GM19351 (cell line): ENCODE results near the gene MYH10.

Experiments
- ATAC-seq: cut with Tn5 transposase; IDR thresholded peaks from one replicate; pipeline ENCODE4 v1.9.1; 2021; ENCODE audit warnings: mild to moderate bottlenecking, moderate library complexity; ENCODE audit not compliant: unreplicated experiment

MYH10 gene

DNA sequence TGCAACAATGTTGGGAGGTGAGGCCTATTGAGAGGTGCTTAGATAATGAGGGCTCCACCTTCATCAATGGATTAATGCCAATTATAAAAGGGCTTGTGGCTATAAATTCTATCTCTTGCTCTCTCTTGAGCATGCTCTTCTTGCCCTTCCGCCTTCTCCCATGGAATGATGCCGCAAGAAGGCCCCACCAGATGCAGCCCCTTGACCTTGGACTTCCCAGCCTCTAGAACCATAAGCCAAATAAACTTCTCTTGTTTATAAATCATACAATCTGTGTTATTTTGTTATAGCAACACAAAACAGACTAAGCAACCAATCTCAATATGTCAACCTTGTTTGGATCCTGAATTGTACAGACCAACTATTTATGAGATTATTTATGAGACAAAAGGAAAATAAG, 20.0 kb downstream of the MYH10 start:
- ATAC-seq: no peak

GRCh38 chr17:8609910-8610309, 20.6 kb downstream of the MYH10 start:
- ATAC-seq: no peak

DNA sequence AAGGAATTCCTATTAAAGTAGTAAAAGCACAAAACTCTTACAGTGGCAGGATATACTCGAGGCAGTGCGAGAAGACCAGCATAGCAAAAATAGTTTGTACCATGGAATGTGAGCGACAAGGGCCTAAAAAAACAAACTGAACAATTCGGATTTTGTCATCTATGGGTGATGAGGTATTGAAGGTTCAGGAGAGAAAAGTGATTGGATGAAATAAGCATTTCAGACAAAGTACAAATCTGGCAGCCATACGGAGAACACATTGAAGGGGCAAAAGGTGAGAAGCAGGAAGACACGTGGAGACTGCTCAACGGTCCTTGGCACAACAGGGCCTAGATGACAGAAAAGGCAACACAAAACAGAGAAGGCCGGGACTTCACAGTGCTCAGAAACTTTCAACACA, 22.5 kb downstream of the MYH10 start:
- ATAC-seq: no peak

DNA sequence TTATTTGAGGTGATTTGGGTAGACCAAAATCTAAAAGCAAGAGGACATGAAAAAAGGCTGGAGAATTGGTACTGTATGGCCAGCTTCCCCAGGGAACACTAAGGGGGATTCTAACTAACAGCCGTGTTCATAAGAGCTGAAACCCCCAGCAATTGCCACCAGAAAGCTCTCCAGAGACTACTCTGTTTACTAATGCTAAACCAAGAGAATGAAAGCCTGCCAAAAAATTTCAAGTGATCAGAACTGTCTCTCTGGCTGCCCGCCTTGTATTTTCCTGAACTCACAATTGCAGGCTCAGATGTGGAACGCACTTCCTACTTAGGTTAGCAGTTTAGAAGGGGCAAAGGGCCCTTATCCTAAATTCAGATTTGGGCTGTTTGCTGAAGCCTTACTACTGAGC, 24.1 kb downstream of the MYH10 start:
- no peak for ATAC-seq

DNA sequence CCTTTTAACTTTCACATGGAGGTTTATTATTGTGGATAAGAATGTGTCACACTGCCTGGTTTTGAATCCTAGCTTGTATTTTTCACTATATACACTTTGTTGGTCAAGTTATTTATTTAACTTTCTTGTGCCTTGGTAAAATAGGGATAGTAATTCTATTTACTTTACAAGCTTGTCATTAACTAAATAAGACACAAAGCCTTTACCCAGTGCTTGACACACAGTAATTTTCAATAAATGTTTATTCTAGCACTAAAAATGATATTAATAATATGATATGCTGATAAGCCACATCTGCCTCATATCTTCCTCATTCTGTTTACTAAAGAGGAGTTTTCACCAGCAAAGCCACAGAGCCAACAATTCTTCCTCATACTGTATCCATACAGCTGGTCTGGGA, 27.8 kb downstream of the MYH10 start:
- no peak for ATAC-seq

DNA sequence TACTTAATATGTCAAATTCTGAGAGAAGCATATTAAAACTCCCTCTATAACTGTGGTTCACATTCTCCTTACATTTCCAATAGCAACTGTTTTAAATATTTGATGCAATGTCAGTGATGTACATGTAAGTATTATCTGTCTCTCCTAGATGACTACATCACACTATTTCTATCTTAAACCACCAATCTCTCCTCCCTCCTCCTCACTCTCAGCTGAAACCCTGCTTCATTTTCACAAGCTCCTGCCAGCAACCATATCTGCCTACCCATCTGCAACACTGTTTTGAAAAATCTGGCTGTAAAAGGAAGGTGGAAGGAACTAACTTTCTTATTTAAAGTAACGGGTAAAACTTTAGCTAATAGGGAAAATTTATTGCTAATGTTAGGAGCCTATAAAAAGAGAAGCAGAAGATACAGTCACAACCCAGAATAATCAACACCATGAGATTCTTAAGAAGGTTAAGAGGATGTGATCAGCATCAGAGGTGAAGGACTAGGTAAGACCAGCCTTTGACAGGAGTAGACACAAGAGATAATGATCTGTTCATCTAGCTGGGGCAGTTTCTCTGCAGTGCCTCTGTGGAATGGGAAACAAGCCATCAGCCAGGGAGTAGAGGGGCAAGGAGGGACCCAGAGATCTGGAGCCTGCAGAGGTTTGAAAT, 31.0 kb downstream of the MYH10 start:
- ATAC-seq: no peak

GRCh38 chr17:8598913-8599312, 31.6 kb downstream of the MYH10 start:
- ATAC-seq: no peak

DNA sequence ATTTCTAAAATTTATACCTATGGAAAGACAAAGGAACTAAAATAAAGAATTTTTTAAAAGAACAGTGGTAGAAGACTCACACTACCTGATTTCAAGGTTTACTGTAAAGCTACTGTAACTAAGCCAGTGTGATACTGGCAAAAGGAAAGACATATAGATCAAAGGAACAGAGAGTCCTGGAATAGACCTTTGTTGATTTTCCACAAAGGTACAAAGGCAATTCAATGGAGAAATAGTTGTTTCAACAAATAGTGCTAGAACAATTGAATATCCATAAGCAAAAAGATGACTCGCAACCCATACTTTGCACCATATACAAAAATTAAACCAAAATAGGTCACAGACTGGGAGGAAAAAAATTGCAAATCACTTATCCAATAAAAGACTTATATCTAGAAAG, 36.7 kb downstream of the MYH10 start:
- ATAC-seq: no peak

DNA sequence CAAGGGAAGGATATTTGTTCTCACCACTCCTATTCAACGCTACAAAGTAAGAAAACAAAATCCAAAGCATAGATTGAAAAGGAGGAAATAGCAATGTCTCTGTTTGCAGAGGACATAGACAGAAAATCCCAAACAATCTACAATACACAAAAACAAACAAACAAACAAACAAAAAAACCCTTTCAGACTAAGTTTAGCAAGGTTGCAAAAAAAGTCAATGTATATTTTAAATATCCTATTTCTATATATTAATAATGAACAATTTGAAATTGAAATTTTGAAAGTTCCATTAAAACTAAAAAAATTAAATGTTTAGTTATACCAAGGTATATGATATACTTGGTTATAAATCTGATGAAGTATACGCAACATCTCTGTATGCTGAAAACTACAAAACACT, 37.2 kb downstream of the MYH10 start:
- no peak for ATAC-seq

DNA sequence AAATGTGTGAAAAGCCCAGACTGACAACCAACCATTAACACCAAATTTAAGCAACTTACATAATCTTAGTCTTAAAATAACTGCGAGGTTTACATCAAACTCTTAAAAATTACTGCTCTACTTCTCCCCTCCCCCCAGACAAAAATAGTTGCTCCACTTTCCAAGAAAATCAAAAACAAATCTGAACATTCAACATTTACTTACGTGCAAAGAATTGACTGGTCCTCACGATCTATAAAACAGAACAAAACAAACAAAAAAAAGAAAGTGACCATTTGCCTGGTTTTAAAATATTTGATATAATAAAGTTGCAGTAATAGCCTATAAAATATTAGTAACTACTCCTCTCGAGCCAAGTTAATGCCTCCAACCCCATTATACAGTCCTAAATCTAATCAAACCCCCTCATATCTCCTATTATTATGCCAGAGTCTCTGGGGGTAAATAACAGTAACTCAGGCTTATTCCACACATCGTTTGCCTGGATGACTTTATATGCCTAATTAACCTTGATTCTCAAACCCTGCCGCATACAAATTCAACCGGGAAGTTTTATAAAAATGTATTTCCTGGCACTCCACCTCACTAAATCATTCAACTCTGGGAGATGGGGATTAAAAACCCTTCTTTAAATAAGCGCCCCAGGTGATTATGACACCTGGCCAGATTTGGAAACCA, 41.5 kb downstream of the MYH10 start:
- ATAC-seq: no peak

DNA sequence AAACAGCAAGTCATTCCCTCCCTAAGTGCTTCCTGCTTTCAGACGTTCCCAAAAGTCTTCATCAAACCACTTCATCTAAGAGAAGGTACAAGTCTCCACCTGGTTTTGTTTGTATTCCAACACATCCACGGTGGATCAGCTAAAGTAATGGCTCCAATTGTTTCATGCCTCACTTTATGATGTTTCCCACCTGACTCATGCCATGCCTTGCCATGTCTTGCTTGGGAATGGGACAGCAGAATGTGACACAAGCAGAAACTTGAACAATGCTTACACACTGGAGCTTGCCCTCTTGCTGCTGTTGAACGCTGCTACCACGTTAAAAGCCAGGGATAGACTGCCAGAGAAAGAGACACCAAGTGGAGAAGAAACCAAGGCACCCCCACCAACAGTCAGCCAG, 43.8 kb downstream of the MYH10 start:
- ATAC-seq: no peak

GRCh38 chr17:8585911-8586310, 44.6 kb downstream of the MYH10 start:
- no peak for ATAC-seq

DNA sequence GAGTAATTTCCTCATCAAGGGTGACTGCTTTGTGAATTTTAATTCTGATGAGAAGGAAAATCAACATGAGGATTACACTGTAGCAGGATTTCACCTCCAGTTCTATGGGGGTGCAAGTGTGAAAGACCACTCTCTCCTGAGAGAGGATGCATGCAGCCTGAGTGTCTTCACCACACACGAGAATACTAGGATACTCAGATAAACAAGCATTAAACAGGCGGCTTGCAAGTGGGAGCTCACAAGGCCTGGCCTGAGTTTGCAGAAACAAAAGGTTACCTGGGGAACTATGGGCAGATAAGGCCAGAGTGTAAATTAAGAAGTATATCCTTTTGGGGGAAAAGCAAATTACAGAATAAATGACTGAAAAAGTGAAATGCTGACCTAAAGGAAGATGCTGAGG, 46.6 kb downstream of the MYH10 start:
- no peak for ATAC-seq

DNA sequence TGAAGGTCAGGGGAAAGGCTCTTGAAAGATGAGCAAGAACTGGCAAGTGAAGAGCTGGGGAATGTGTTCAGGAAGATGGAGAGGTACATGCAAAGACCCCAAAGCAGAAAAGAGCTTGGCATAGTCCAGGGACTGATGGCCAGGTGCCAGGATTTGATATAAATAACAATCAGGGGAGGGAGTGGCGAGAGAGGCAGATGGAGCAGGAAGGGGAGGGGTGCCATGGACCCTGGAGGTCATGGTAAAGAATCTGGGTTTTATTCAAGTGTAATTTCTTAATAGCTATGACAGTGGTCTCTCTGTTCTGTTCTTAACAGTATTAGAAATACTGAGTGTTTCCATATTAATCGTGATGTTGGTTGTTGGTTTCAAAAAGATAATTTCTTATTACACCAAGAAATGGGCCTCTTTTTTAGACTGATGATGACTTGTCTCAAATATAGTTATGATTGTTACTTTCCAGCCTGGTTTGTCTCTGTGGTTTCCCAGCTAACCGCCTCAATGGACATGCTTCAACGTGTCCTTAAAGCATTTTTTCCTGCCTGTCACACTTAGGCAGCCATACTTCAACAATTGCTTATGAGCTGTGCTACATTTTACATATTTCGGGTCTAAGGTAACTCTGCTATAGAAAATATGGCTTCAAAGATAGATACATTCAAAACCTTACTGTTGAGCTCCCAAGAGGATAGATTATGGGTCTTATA, 49.4 kb downstream of the MYH10 start:
- ATAC-seq: no peak

GRCh38 chr17:8577868-8578267, 52.7 kb downstream of the MYH10 start:
- ATAC-seq: no peak

- no peak for ATAC-seq
These were observed 53.8 kb downstream of the MYH10 start for GRCh38 chr17:8576559-8577294.

- no peak for ATAC-seq
These were observed 55.8 kb downstream of the MYH10 start for GRCh38 chr17:8574687-8575086.

DNA sequence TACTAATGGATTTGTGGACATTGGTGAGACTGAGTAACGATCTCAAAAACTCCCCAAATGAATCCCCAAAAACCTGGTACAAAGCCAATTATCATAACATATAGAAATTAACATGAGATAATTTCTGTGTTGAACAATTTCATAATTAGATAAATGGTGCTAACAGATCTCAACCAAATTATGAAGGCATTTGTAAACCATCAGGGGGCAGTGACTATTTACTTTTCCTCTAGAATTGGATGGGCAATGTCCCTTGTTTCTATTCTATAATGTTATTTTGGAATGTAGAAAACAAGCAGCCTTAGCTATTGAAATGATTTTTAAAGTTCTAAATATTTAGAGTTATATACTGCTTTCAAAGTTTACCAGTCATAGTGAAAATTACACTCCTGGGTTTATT, 57.8 kb downstream of the MYH10 start:
- ATAC-seq: no peak

DNA sequence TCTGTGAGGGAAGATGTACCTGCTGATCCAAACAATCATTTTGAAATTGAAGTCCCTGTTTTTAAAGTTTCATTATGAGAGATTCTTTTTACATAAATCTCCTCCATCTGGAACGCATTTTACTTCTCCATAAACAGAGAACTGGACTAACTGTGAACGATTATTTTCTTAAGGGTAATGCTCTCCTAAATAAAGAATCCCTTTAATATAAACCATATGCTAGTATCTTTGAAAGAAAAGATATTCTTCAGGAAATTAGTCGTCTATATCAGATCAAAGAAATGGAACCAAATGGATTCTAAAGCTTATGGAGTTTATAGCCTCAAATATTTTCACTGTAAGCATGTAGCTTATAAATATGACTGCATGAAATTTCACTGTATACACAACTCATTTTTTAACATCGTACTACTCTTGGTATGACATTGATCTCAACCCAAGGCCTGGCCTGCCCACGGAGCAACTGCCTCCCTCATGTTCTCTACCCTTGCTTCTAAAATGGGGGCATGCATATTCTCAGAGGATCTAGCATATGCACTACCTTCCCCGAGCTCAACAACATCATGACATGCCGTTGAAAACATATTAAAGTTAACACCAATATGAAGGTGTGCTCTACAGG, 66.4 kb downstream of the MYH10 start:
- ATAC-seq: no peak

DNA sequence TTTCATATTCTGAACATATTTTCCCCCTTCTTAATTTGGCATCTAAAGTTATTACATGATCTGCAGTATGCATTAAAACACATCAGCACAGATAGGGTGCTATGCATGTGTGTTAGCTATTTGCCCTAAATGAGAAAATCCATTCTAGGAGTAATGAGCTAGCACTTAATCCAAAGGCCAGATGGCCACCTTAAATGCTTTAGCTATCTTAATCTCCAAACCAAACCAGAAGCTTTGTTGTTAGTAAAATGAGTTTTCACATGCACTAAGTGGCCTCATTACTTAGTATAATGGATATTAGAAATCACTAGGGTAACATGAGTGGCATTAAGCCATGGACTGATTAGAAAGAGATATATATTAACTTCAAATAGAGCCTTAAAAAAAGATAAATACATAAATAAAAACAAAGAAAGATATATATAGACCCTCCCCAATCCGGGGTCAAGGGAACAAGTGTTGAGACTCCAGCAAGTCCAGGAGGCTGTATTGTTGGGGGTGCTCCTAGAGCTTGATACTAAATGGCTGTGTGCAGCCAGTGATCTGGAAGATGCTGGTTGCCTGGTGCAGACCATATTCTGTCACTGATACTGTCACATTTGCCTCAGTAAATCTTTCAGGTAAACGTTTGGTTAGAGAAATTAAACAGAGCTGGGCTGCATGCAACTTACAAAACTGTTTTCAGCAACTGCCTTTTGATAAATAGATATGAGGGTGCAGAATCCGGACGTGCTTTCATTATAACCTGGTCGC, 67.3 kb downstream of the MYH10 start:
- ATAC-seq: no peak
